Endodermal cell (in vitro differentiated cells): ENCODE measurements around the gene TAGAP. TPM values are rescaled to one million over a fixed set of nuclear protein-coding genes. Genes with fewer than 3 reads are reported as not detected.

Experiments
- DNase-seq: peaks from one replicate; pipeline ENCODE4 v3.0.0-alpha.2; 2017
- H3K27ac ChIP-seq: 2 replicates; pipeline ENCODE4 v1.5.1; 2013; ENCODE audit warnings: mild to moderate bottlenecking, low read depth, low read length, moderate library complexity
- H3K27me3 ChIP-seq: 2 replicates; pipeline ENCODE4 v1.6.1; 2013; ENCODE audit warnings: mild to moderate bottlenecking, low read length, moderate library complexity; ENCODE audit not compliant: insufficient read depth, control insufficient read depth, poor library complexity, severe bottlenecking
- H3K36me3 ChIP-seq: 2 replicates; pipeline ENCODE4 v1.7.0; 2013; ENCODE audit warnings: mild to moderate bottlenecking, low read length, moderate library complexity; ENCODE audit not compliant: control insufficient read depth, insufficient read depth
- H3K4me1 ChIP-seq: one replicate; pipeline ENCODE4 v1.7.0; 2013; ENCODE audit warnings: low read length; ENCODE audit not compliant: control insufficient read depth, insufficient read depth
- H3K4me3 ChIP-seq: 2 replicates; pipeline ENCODE4 v1.5.1; 2013; ENCODE audit warnings: mild to moderate bottlenecking, low read length, moderate library complexity
- H3K9ac ChIP-seq: 2 replicates; pipeline ENCODE4 v1.6.1; 2013; ENCODE audit warnings: mild to moderate bottlenecking, low read length, moderate library complexity; ENCODE audit not compliant: poor library complexity, severe bottlenecking; ENCODE audit errors: extremely low read depth
- H3K9me3 ChIP-seq: 2 replicates; pipeline ENCODE4 v1.6.1; 2013; ENCODE audit warnings: mild to moderate bottlenecking, low read length, moderate library complexity; ENCODE audit not compliant: control insufficient read depth
- H3K27ac Mint-ChIP-seq: 2 replicates; pipeline ENCODE4 v1.8.0; 2020; ENCODE audit warnings: mixed read lengths
- H3K27me3 Mint-ChIP-seq: 2 replicates; pipeline ENCODE4 v1.8.0; 2021; ENCODE audit warnings: mild to moderate bottlenecking, mixed read lengths; ENCODE audit not compliant: insufficient read depth
- H3K36me3 Mint-ChIP-seq: 2 replicates; pipeline ENCODE4 v1.8.0; 2020; ENCODE audit warnings: low read depth, mixed read lengths
- H3K4me1 Mint-ChIP-seq: 2 replicates; pipeline ENCODE4 v1.8.0; 2020; ENCODE audit warnings: mixed read lengths
- H3K4me3 Mint-ChIP-seq: 2 replicates; pipeline ENCODE4 v1.8.0; 2020; ENCODE audit warnings: mild to moderate bottlenecking, moderate library complexity, mixed read lengths
- H3K9me3 Mint-ChIP-seq: 2 replicates; pipeline ENCODE4 v1.8.0; 2020; ENCODE audit warnings: mild to moderate bottlenecking, mixed read lengths
- WGBS, 2 experiments: methylation state at CpG; one replicate each; pipeline versions ENCODE4 v1.1.5 to v1.1.7; 2013; ENCODE audit warnings: missing lambda C conversion rate in 2 of 2, mixed read lengths in 1 of 2; ENCODE audit not compliant: insufficient coverage in 1 of 2, insufficient read length in 1 of 2; 5-methylcytosine and 5-hydroxymethylcytosine counted together
- long read RNA-seq, 4 experiments: library from polyadenylated mRNA in 2 of 4; library from RNA in 1 of 4; library from capped mRNA in 1 of 4; stranded (forward) in 3 of 4; unstranded in 1 of 4; transcript quantifications; one replicate each; pipeline ENCODE4 v2.0.0, GENCODE V29; 2020 to 2021; ENCODE audit warnings: inconsistent platforms in 1 of 4
- polyA plus RNA-seq, 2 experiments: library from polyadenylated mRNA; stranded (reverse); fragments of 50-300 nt; gene quantifications; one replicate each; pipeline ENCODE4 v1.2.3, GENCODE V29; 2013
- total RNA-seq, 2 donors: library from RNA; stranded (reverse); fragmentation: NEBNext Ultra II Directional in 1 of 2; extraction: Animal tissue kit (Norgen Biotek cat#: 25700) in 1 of 2; gene quantifications; 2 replicates in 1 of 2; 3 replicates in 1 of 2; pipeline ENCODE4 v1.2.1, GENCODE V29; 2021
- TF ChIP-seq, protein P1 (sequence below): fragments of 200-600 bp; sonication (generic); conservative IDR thresholded peaks from 2 replicates; pipeline ENCODE4 v1.5.0; 2021; ENCODE audit warnings: antibody characterized with exemption, mild to moderate bottlenecking

Gene TAGAP, protein sequence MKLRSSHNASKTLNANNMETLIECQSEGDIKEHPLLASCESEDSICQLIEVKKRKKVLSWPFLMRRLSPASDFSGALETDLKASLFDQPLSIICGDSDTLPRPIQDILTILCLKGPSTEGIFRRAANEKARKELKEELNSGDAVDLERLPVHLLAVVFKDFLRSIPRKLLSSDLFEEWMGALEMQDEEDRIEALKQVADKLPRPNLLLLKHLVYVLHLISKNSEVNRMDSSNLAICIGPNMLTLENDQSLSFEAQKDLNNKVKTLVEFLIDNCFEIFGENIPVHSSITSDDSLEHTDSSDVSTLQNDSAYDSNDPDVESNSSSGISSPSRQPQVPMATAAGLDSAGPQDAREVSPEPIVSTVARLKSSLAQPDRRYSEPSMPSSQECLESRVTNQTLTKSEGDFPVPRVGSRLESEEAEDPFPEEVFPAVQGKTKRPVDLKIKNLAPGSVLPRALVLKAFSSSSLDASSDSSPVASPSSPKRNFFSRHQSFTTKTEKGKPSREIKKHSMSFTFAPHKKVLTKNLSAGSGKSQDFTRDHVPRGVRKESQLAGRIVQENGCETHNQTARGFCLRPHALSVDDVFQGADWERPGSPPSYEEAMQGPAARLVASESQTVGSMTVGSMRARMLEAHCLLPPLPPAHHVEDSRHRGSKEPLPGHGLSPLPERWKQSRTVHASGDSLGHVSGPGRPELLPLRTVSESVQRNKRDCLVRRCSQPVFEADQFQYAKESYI
- under 1 TPM in 1 of 2 donors, not detected in 1; 0.24 TPM for total RNA-seq
- not detected for polyA plus RNA-seq (2013, experiment 1 of 2)
- not detected for polyA plus RNA-seq (2013, experiment 2 of 2)
- long read RNA-seq, experiment 1, result 0 reads
- long read RNA-seq, experiment 2, result 0 reads
- long read RNA-seq, experiment 3, partial matches to known transcripts, result 1 of 4 reads
- long read RNA-seq, experiment 3, other reads (novel, unspliced or antisense), result 0 of 4 reads
- long read RNA-seq, experiment 4, result 0 reads

DNA sequence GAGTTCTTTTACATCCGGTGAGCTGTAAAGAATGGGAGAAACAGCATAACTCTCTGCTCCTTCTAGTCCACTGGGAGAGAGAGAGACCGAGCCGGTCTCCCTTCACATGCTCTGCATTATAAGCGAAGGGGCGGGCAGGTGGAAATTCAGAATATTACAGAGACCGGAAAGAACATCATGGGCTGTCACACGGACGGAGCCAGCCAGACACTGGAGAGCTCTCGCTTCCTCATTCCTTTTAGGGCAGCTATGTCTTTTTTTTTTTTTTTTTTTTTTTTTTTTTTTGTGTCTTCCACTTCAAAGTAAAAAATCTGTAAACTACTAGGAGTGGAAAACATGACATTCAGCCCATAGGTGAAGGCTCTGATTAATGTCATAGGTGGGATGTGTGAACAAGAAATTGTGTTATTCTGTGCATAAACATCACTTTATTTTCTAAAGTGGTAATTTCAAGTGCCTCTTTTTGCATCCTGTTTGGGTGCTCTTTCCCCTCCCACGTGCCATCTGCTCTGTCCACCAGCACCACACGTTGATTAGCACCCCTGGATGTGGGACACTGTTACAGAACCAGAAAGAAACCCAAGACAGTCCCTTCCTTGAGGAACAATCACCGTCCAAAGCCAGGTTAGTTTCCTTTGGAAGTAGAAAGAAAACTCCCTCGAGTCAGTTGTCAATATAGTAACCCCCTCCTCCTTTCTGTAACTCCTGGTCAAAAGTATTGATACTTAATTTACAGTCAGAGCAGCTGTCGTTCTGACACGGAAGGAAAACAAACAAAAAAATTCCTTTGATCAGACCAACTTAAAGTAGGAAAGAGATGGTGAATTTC lies at the start of gene TAGAP:
Gene TAGAP, minus strand, starts transcription at position 93 of the 829 bp plus-strand sequence. CDS start 845 bp downstream, outside the sequence.
- Histone ChIP-seq H3K27ac (no peak within 1 kb of the TSS), H3K4me1 (no peaks in the 10 kb centered on the region), H3K9me3 (no peaks in the 10 kb centered on the region), H3K9ac (no peak within 1 kb of the TSS), H3K36me3 (no peaks in the 10 kb centered on the region), H3K27me3 (no peaks in the 10 kb centered on the region), H3K4me3 (no peak within 1 kb of the TSS)
- Mint-ChIP-seq H3K9me3 (peaks cover 3% of the 10 kb centered on the region), H3K27me3 (no peaks in the 10 kb centered on the region), H3K4me3 (peak within 1 kb of the TSS; percentile 17), H3K36me3 (no peaks in the 10 kb centered on the region), H3K27ac (peak within 1 kb of the TSS; percentile 36), H3K4me1 (peaks cover 43% of the 10 kb centered on the region)
- TF ChIP-seq, protein P1, sequence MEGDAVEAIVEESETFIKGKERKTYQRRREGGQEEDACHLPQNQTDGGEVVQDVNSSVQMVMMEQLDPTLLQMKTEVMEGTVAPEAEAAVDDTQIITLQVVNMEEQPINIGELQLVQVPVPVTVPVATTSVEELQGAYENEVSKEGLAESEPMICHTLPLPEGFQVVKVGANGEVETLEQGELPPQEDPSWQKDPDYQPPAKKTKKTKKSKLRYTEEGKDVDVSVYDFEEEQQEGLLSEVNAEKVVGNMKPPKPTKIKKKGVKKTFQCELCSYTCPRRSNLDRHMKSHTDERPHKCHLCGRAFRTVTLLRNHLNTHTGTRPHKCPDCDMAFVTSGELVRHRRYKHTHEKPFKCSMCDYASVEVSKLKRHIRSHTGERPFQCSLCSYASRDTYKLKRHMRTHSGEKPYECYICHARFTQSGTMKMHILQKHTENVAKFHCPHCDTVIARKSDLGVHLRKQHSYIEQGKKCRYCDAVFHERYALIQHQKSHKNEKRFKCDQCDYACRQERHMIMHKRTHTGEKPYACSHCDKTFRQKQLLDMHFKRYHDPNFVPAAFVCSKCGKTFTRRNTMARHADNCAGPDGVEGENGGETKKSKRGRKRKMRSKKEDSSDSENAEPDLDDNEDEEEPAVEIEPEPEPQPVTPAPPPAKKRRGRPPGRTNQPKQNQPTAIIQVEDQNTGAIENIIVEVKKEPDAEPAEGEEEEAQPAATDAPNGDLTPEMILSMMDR, result no peak
- WGBS, 2 experiments, result 77% methylated on average over 4 to 15 of the region's 15 CpGs
- DNase-seq, result no peak

DNA sequence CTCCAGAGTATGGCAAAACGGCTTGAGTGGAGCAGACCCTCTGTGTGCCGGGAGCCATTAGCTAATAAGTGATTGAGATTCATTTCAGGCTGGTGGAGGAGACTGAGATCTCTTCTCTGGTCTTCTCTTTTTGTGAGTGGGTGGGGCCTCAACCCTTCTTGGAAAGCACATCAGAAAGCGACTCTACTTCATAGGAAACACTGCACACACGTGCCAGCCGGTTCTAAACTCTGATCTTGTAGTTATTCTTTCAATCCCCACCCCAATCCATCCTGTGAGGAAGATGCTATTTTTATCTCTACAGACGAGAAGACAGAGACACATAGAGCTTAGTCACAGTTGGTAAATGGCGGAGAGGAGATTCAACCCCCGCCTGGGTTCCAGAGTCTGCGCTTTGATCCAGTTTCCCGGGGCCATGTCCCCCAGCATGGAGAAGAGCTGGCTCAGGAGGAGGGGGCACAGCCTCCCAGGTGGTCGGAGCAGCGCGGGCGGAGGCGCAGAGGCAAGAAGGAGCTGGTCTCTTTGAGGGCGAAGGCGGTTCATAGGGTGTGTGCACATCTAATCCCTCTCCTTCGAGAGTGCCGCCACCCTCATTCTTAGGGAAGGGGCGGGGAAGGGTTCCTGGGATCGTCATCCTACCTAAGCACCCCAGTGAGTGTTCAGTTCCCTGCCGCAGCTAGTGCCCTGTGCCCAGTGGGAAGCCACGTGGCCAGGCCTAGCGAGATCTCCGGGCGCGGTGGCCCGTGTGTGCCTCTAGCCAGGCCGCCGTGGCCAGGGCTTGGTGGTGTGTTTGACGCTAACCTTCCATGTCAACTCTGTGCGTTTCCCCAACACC lies 49.0 kb upstream of the TAGAP start:
- H3K36me3 Mint-ChIP-seq, result no peaks in the 10 kb centered on the region
- H3K27ac Mint-ChIP-seq, result peak overlapping the region; percentile 14
- peaks cover 14% of the 10 kb centered on the region for H3K4me1 Mint-ChIP-seq
- no peaks in the 10 kb centered on the region for H3K27me3 Mint-ChIP-seq
- Histone ChIP-seq H3K36me3 (no peaks in the 10 kb centered on the region), H3K27ac (no peak overlapping the region), H3K4me1 (no peaks in the 10 kb centered on the region), H3K27me3 (no peaks in the 10 kb centered on the region), H3K9ac (no peak overlapping the region), H3K9me3 (no peaks in the 10 kb centered on the region), H3K4me3 (no peak overlapping the region)
- peak; percentile 28 for DNase-seq
- TF ChIP-seq, protein P1, result no peak
- H3K4me3 Mint-ChIP-seq, result no peak overlapping the region
- no peaks in the 10 kb centered on the region for H3K9me3 Mint-ChIP-seq
- WGBS, 2 experiments, result 90 to 91% methylated on average over 23 to 32 of the region's 32 CpGs
